ENCODE data around the gene CLTCL1.

Gene CLTCL1

GRCh38 chr22:19295733-19296132, 4.2 kb upstream of the CLTCL1 start:
- DNase-seq (ENCODE audit: extremely low read depth, insufficient read length) = no peak
- no peak for TF ChIP-seq CTCF (IDR thresholded peaks at IDR 0.05; ENCODE audit: insufficient read depth, low read length, poor library complexity, severe bottlenecking)
- Histone ChIP-seq H3K36me3 (ENCODE audit: control insufficient read depth, insufficient read depth, low read length) (no peaks in the 10 kb centered on the region), H3K4me3 (replicated peaks; ENCODE audit: low read depth, low read length) (no peak overlapping the region), H3K27me3 (replicated peaks; ENCODE audit: control insufficient read depth, insufficient read depth, low read length) (no peaks in the 10 kb centered on the region; the same call in 1 of the 2 replicates)

GRCh38 chr22:19292458-19293230, 1.1 kb upstream of the CLTCL1 start:
- Histone ChIP-seq H3K36me3 (ENCODE audit: control insufficient read depth, insufficient read depth, low read length) (no peaks in the 10 kb centered on the region), H3K4me3 (replicated peaks; ENCODE audit: low read depth, low read length) (peak overlapping the region; percentile 73), H3K27me3 (replicated peaks; ENCODE audit: control insufficient read depth, insufficient read depth, low read length) (no peaks in the 10 kb centered on the region; the same call in none of the 2 replicates)
- TF ChIP-seq CTCF (IDR thresholded peaks at IDR 0.05; ENCODE audit: insufficient read depth, low read length, poor library complexity, severe bottlenecking) = no peak
- DNase-seq (ENCODE audit: extremely low read depth, insufficient read length) = no peak

- Histone ChIP-seq H3K27me3 (replicated peaks; ENCODE audit: control insufficient read depth, insufficient read depth, low read length) (no peaks in the 10 kb centered on the region; the same call in none of the 2 replicates), H3K4me3 (replicated peaks; ENCODE audit: low read depth, low read length) (peak overlapping the region; percentile 62), H3K36me3 (ENCODE audit: control insufficient read depth, insufficient read depth, low read length) (no peaks in the 10 kb centered on the region)
- TF ChIP-seq CTCF (IDR thresholded peaks at IDR 0.05; ENCODE audit: insufficient read depth, low read length, poor library complexity, severe bottlenecking) = no peak
- DNase-seq (ENCODE audit: extremely low read depth, insufficient read length) = peak; percentile 21
Measured at GRCh38 chr22:19291218-19291579, 320 bp downstream of the CLTCL1 start.

- peak overlapping the region; percentile 62 for H3K4me3 ChIP-seq (replicated peaks; ENCODE audit: low read depth, low read length)
- no peak for TF ChIP-seq CTCF (IDR thresholded peaks at IDR 0.05; ENCODE audit: insufficient read depth, low read length, poor library complexity, severe bottlenecking)
- no peak for DNase-seq (ENCODE audit: extremely low read depth, insufficient read length)
Measured at GRCh38 chr22:19290400-19291217, 910 bp downstream of the CLTCL1 start.

GRCh38 chr22:19289475-19290161, 1.9 kb downstream of the CLTCL1 start:
- Histone ChIP-seq H3K4me3 (replicated peaks; ENCODE audit: low read depth, low read length) (no peak overlapping the region), H3K36me3 (ENCODE audit: control insufficient read depth, insufficient read depth, low read length) (no peaks in the 10 kb centered on the region), H3K27me3 (replicated peaks; ENCODE audit: control insufficient read depth, insufficient read depth, low read length) (no peaks in the 10 kb centered on the region; the same call in none of the 2 replicates)
- no peak for TF ChIP-seq CTCF (IDR thresholded peaks at IDR 0.05; ENCODE audit: insufficient read depth, low read length, poor library complexity, severe bottlenecking)
- DNase-seq (ENCODE audit: extremely low read depth, insufficient read length) = no peak

More at GRCh38 chr22:19290400-19291217, 910 bp downstream of the CLTCL1 start:
- H3K27me3 ChIP-seq (replicated peaks; ENCODE audit: control insufficient read depth, insufficient read depth, low read length) = no peaks in the 10 kb centered on the region; the same call in none of the 2 replicates
- H3K36me3 ChIP-seq (ENCODE audit: control insufficient read depth, insufficient read depth, low read length) = no peaks in the 10 kb centered on the region

Measured in GM06990 (cell line).